ENCODE data around the gene RALGPS2.
A peak's percentile ranks its signal among the peaks of the same experiment; 100 is the strongest.
"Not testable (repeated sequence)": the region's sequence is repeated elsewhere in the genome, so short reads cannot be mapped to it uniquely, and the experiment has no call there.

The RALGPS2 gene

DNA sequence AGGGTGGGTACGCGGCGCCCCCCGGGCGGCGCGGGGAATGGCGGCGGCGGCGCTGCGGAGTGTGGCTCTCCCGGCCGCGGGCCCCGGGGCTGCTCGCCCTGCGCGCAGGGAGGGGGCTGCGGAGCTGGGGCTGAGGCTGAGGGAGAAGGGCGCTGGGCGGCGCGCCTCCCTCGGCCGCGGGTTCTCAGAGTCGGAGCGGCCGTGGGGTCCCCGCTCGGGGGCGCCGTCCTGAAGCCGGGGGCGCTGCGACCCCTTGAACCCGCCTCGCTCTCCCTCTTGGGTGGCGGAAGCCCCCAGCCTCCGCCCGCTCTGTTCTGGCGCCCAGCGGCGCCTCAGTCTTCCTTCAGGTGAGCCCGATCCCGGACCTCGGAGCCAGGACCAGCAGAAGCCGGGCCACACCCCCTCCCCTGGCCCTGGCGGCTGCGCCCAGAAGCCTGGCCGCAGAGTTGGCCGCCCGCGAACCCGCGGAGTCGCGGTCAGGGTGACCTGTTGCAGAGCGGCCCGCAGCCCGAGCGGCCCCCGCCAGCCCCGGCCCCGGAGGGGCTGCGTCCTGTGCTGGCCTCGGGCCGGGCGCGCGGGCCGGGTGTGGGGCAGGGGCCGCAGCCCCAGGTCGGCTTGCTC lies 532 bp downstream of the RALGPS2 start:
- DNase-seq = peak; percentile 5

GRCh38 chr1:178726087-178726517 lies 1.1 kb downstream of the RALGPS2 start:
- peak; percentile 73 for DNase-seq

GRCh38 chr1:178726545-178726944 lies 1.5 kb downstream of the RALGPS2 start:
- no peak for DNase-seq

GRCh38 chr1:178727014-178727895 lies 2.2 kb downstream of the RALGPS2 start:
- DNase-seq = no peak

- DNase-seq = no peak
These were observed 8.9 kb downstream of the RALGPS2 start for GRCh38 chr1:178733972-178734371.

DNA sequence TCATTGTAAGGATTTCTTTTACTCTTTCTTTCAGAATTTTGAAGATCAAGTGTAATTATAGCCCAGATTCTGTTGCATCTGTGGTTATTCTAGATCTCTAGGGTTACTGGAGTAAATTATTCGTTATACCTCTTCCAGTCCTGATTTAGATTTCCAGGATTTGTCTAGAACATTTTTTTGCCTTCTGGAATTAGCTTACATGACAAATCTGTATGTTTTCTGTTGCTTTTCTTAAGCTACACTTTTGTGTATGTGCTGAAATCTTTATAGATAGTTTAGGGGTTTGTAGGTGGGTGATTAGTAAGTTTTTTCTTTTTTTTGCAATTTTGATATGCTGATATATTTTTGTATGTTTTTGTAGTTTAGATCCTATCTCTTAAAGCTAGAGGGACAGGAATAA lies 13.7 kb downstream of the RALGPS2 start:
- no peak for DNase-seq

- no peak for DNase-seq
These were observed 14.4 kb downstream of the RALGPS2 start for GRCh38 chr1:178739285-178740045.

GRCh38 chr1:178740491-178740890 lies 15.4 kb downstream of the RALGPS2 start:
- no peak for DNase-seq

GRCh38 chr1:178740924-178741323 lies 15.9 kb downstream of the RALGPS2 start:
- DNase-seq = no peak

GRCh38 chr1:178743801-178744200 lies 18.8 kb downstream of the RALGPS2 start:
- DNase-seq = no peak

GRCh38 chr1:178745260-178745659 lies 20.2 kb downstream of the RALGPS2 start:
- no peak for DNase-seq

DNA sequence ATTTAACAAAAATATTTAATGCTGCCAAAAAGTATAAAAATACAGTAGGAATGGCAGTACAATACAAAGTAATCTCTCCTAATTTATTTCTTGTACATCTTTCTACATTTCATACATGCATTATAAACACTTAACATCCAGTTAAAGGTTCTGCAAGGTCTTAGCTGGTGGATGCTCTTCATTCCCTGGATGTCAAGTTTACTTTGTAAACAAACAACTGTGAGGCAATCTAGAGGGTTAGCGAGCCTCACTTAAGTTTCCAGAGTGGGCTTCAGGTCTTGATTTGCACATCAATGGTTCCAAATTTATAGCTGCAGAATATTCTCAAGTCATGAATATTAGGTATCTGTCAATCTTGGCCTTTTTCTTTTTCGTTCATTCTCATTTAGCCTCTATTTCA lies 21.3 kb downstream of the RALGPS2 start:
- no peak for DNase-seq

- not testable (repeated sequence) for DNase-seq
These were observed 22.3 kb downstream of the RALGPS2 start for GRCh38 chr1:178747361-178747760.

GRCh38 chr1:178749581-178750166 lies 24.6 kb downstream of the RALGPS2 start:
- DNase-seq = no peak

GRCh38 chr1:178751046-178751445 lies 26.0 kb downstream of the RALGPS2 start:
- no peak for DNase-seq

- no peak for DNase-seq
These were observed 27.8 kb downstream of the RALGPS2 start for GRCh38 chr1:178752891-178753290.

GRCh38 chr1:178754655-178755256 lies 29.7 kb downstream of the RALGPS2 start:
- DNase-seq = not testable (repeated sequence)

GRCh38 chr1:178768423-178768822 lies 43.4 kb downstream of the RALGPS2 start:
- peak; percentile 34 for DNase-seq

GRCh38 chr1:178772952-178773351 lies 47.9 kb downstream of the RALGPS2 start:
- DNase-seq = no peak

DNA sequence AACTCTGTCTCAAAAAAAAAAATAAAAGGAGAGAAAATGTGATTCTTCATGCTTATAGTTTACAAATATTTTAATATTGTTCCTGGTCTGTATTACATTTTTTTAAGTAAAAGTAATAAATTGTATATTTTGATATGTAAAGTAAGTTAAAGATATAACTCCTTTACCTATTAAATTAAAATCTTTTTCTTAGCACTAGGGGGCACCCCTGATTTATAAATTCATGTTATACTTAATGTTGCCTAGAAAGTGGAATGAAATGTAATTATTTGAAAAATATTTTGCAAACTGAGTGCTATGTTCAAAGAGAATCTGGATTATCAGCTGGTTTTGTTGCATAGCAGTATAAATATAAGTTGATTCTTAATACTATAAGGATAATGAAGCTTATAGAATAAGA lies 49.2 kb downstream of the RALGPS2 start:
- peak; percentile 36 for DNase-seq

GRCh38 chr1:178776553-178776952 lies 51.5 kb downstream of the RALGPS2 start:
- DNase-seq = no peak

DNA sequence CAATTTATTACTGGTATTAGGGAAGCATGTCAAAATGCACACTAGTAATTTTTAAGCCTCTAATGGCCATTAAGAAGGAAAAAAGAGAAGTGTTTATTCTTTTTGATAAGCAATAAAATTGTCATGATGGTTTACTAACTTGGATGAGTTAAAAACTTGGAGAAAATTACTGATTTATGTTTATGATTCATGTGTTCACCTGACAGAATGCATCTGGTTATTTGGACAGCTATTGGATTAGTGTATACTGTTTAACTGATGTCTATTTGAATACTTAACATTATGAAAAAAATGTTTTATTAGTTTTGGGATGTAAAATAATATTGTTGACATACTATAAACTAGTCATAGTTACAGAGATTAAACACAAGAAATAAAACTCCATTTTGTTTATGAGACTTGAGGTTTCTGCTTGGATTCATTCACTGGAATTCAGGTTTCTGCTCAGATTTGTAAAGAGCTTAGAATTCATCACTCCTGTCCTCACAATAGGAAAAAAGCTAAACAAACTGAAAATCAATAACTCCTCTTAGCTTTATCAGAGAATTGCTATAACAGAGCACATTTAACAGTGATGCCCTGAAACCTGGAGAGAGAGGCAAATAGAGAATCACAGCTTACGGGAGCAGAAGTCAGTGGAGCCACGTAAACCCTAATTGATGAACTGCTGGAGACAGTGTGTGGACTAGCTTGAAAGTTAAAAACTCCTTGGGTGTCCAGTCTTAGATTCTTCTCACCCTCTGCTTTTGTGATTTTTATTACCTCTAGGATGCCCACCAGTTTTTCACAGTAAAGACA lies 56.7 kb downstream of the RALGPS2 start:
- DNase-seq = no peak
